ENCODE results near the gene TMOD2.

- TF ChIP-seq CTCF (IDR thresholded peaks at IDR 0.05), result no peak
- TF ChIP-seq POLR2A (IDR thresholded peaks at IDR 0.05), result no peak
Observed at GRCh38 chr15:51757450-51757849, 6.1 kb downstream of the TMOD2 start.
